Fibroblast of lung (primary cell): ENCODE data around the gene SPOCK1. TPM values are rescaled to one million over a fixed set of nuclear protein-coding genes. Genes with fewer than 3 reads are reported as not detected.

ENCODE experiments used
- DNase-seq, 2 donors: peaks; one replicate each; pipeline versions ENCODE4 v3.0.0 to v3.0.0-alpha.2; 2010; ENCODE audit warnings: low read depth in 2 of 2
- H2AFZ ChIP-seq: 2 replicates; pipeline ENCODE4 v1.5.1; 2012; ENCODE audit warnings: low read length, control low read depth, inconsistent platforms
- H3K27ac ChIP-seq: 2 replicates; pipeline ENCODE4 v1.5.1; 2011; ENCODE audit warnings: low read length, control low read depth; ENCODE audit not compliant: insufficient read depth
- H3K27me3 ChIP-seq: 2 replicates; pipeline ENCODE4 v1.5.1; 2011; ENCODE audit warnings: mild to moderate bottlenecking, low read length; ENCODE audit not compliant: control insufficient read depth, insufficient read depth
- H3K36me3 ChIP-seq: 2 replicates; pipeline ENCODE4 v1.5.1; 2011; ENCODE audit warnings: low read length; ENCODE audit not compliant: control insufficient read depth, insufficient read depth
- H3K4me1 ChIP-seq: 2 replicates; pipeline ENCODE4 v1.5.1; 2011; ENCODE audit warnings: low read length; ENCODE audit not compliant: control insufficient read depth, insufficient read depth; ENCODE audit errors: extremely low read depth
- H3K4me2 ChIP-seq: 2 replicates; pipeline ENCODE4 v1.5.1; 2011; ENCODE audit warnings: low read length, control low read depth; ENCODE audit not compliant: insufficient read depth; ENCODE audit errors: extremely low read depth
- H3K4me3 ChIP-seq, 4 experiments: fragments of 200-600 bp in 1 of 4; sonication (generic) in 1 of 4; replicated peaks in 1 of 4; 2 replicates each; pipeline ENCODE4 v1.5.1; 2011 to 2016; ENCODE audit warnings: low read length in 4 of 4, low read depth in 3 of 4, mild to moderate bottlenecking in 3 of 4, control low read depth in 2 of 4, inconsistent platforms in 1 of 4, mixed read lengths in 1 of 4; ENCODE audit not compliant: insufficient read depth in 1 of 4; ENCODE audit errors: control extremely low read depth in 1 of 4
- H3K79me2 ChIP-seq: 2 replicates; pipeline ENCODE4 v1.5.1; 2012; ENCODE audit warnings: mild to moderate bottlenecking, low read length, inconsistent platforms; ENCODE audit not compliant: control insufficient read depth, insufficient read depth
- H3K9ac ChIP-seq: 2 replicates; pipeline ENCODE4 v1.5.1; 2011; ENCODE audit warnings: mild to moderate bottlenecking, low read length, control low read depth; ENCODE audit not compliant: insufficient read depth
- H3K9me3 ChIP-seq: 2 replicates; pipeline ENCODE4 v1.5.1; 2012; ENCODE audit warnings: low read depth, low read length; ENCODE audit not compliant: control insufficient read depth, insufficient read depth
- H4K20me1 ChIP-seq: 2 replicates; pipeline ENCODE4 v1.5.1; 2011; ENCODE audit warnings: low read length; ENCODE audit not compliant: control insufficient read depth, insufficient read depth; ENCODE audit errors: extremely low read depth
- CTCF ChIP-seq, 2 donors: IDR thresholded peaks in 1 of 2; conservative IDR thresholded peaks in 1 of 2; 1 replicate in 1 of 2; 2 replicates in 1 of 2; pipeline ENCODE4 v1.5.1; 2011 to 2012; ENCODE audit warnings: low read length in 2 of 2, control low read depth in 1 of 2, inconsistent platforms in 1 of 2, low read depth in 1 of 2, mild to moderate bottlenecking in 1 of 2
- EZH2 ChIP-seq: IDR thresholded peaks from 2 replicates; pipeline ENCODE4 v1.5.1; 2012; ENCODE audit warnings: low read length, control low read depth, mild to moderate bottlenecking; ENCODE audit errors: missing control alignments
- polyA plus RNA-seq, 2 donors: library from polyadenylated mRNA; depleted of rRNA in 1 of 2; stranded (reverse) in 1 of 2; unstranded in 1 of 2; fragments of >200 nt; gene quantifications; 2 replicates each; pipeline ENCODE4 v1.2.1, GENCODE V29; 2011 to 2012; ENCODE audit warnings: missing spikeins in 1 of 2
- total RNA-seq: library from RNA; depleted of rRNA; stranded (reverse); fragments of >200 nt; gene quantifications from 2 replicates; pipeline ENCODE4 v1.2.1, GENCODE V29; 2014

SPOCK1 gene
- total and polyA plus RNA-seq, 2 donors (not counting 1 experiment from before 2014, with no cell fraction given) = 11.1 to 34.9 TPM

GRCh38 chr5:137027758-137028157 is 471.4 kb downstream of the SPOCK1 start:
- Histone ChIP-seq H3K27me3 (no peaks in the 10 kb centered on the region), H3K36me3 (no peaks in the 10 kb centered on the region), H3K4me1 (no peaks in the 10 kb centered on the region), H3K79me2 (no peaks in the 10 kb centered on the region), H4K20me1 (no peaks in the 10 kb centered on the region), H3K4me2 (no peak overlapping the region), H3K27ac (no peak overlapping the region), H3K4me3 (no peak overlapping the region), H3K9ac (no peak overlapping the region), H3K9me3 (no peaks in the 10 kb centered on the region), H2AFZ (no peak overlapping the region)
- TF ChIP-seq CTCF (conservative IDR thresholded peaks at IDR 0.05 in 1 of 2, IDR thresholded peaks at IDR 0.05 in 1 of 2; ENCODE audit: low read depth in 1 of 2, low read length in 2 of 2) (no peak), EZH2 (no peak)
- DNase-seq = no peak

GRCh38 chr5:137026296-137026695 is 472.8 kb downstream of the SPOCK1 start:
- Histone ChIP-seq H3K27ac (no peak overlapping the region), H3K36me3 (no peaks in the 10 kb centered on the region), H2AFZ (no peak overlapping the region), H3K79me2 (no peaks in the 10 kb centered on the region), H3K4me1 (no peaks in the 10 kb centered on the region), H3K9ac (no peak overlapping the region), H3K4me3 (no peak overlapping the region), H3K27me3 (no peaks in the 10 kb centered on the region), H4K20me1 (no peaks in the 10 kb centered on the region), H3K9me3 (no peaks in the 10 kb centered on the region), H3K4me2 (no peak overlapping the region)
- DNase-seq = no peak
- TF ChIP-seq EZH2 (no peak), CTCF (conservative IDR thresholded peaks at IDR 0.05 in 1 of 2, IDR thresholded peaks at IDR 0.05 in 1 of 2; ENCODE audit: low read depth in 1 of 2, low read length in 2 of 2) (no peak)

GRCh38 chr5:137024044-137024443 is 475.1 kb downstream of the SPOCK1 start:
- no peaks in the 10 kb centered on the region for H3K4me1 ChIP-seq
- no peak overlapping the region for H3K27ac ChIP-seq
- H3K4me2 ChIP-seq = no peak overlapping the region
- no peaks in the 10 kb centered on the region for H3K36me3 ChIP-seq
- no peaks in the 10 kb centered on the region for H3K27me3 ChIP-seq
- no peak overlapping the region for H2AFZ ChIP-seq
- H3K79me2 ChIP-seq = no peaks in the 10 kb centered on the region
- TF ChIP-seq CTCF (conservative IDR thresholded peaks at IDR 0.05 in 1 of 2, IDR thresholded peaks at IDR 0.05 in 1 of 2; ENCODE audit: low read depth in 1 of 2, low read length in 2 of 2) (no peak), EZH2 (no peak)
- H3K9me3 ChIP-seq = no peaks in the 10 kb centered on the region
- H3K9ac ChIP-seq = no peak overlapping the region
- H3K4me3 ChIP-seq = no peak overlapping the region
- no peak for DNase-seq
- no peaks in the 10 kb centered on the region for H4K20me1 ChIP-seq
